ENCODE results near the gene S1PR5.

DNA sequence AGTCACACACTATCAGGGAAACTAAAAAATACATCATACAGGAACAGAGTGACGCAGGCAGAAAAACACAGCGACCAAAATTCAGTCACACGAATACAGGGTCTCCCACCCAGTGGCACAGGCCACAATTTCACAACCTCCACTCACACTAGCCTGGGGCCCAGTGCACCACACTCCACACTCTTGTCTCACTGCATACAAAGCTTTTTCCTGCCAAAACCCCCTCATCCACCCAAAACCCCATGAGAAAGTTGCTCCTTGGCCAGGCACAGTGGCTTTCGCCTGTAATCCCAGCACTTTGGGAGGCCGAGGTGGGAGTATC lies 1.2 kb downstream of the S1PR5 start:
- no peak for TF ChIP-seq POLR2A (IDR thresholded peaks at IDR 0.05; ENCODE audit: low read depth, low read length)
- TF ChIP-seq TAF1 (IDR thresholded peaks at IDR 0.05; ENCODE audit: borderline replicate concordance, low read depth, low read length), result no peak
